NCI-H2227 treated with DMSO at 0.1 percent for 48 hours (cell line): ENCODE measurements around the gene ARSI.

Experiments
- DNase-seq: peaks from one replicate; lab custom pipeline; 2025; lab: John Stamatoyannopoulos, UW

ARSI gene

GRCh38 chr5:150307617-150308426 is 5.1 kb upstream of the ARSI start:
- DNase-seq = no peak

DNA sequence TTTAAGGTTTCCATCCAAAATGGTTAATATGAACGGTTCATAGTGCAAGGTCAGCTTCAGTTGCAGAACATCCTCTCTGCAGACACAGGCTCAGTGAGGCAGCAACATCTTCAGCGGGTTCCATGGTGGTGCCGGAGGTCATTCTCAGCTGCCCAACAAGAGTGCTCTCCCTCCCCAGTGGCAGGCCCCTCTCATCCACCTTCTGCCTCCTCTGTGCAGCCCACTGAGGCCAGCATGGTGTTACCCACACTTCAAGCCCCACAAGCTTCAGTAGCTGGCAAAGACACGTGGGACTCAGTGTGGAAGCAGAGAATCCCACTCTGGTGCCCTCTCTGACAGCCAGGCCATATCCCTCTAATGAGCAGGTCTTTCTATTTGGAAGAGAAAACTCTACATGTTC is 4.1 kb upstream of the ARSI start:
- no peak for DNase-seq

GRCh38 chr5:150305557-150305956 is 2.9 kb upstream of the ARSI start:
- no peak for DNase-seq

DNA sequence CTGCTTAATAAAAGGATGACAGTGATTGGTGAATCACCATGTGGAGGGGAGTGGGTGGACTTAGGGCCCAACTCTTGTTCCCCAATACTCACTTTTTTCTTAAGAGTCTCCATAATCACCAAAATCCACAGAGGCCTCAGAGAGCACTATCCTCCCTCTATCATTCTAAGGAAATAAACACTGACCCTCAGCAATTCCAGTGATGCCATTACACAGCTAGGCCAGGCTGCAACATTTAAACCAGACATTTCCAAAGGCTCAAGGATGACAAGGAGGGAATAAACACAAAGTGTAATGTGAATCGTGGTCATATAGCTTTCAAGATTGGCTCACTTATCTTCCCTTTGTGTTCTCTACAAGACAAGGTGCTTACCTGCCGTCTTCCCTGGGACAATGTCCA is 2.4 kb upstream of the ARSI start:
- no peak for DNase-seq

- DNase-seq = no peak
These were observed 1.9 kb upstream of the ARSI start for GRCh38 chr5:150304481-150305081.

- no peak for DNase-seq
These were observed 1.1 kb upstream of the ARSI start for GRCh38 chr5:150303660-150304386.

DNA sequence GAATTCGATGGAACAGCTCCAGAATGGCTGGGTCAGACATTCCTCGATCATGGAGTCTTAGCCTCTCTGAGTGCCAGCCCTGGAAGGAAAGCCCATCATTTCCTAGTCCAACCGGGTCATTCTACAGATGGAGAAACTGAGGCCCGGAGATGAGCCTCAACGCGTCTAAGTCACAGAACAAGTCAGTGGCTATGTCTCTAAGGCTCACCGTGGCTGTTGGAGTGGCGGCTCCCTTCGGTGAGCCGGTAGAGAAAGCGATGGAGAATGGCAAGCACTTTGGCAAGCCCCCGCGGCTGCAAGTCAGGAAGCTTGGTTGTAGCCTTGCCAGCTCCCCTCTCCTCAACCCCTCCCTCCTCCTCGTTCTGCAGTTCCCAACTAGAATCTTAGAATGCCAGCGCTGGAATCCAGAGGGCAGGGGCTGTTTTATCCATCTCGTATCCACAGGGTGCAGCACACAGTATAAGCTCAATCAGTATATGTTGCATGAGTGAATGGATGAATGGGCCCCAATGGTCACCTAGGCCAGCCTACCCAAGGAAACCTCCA is 438 bp upstream of the ARSI start:
- DNase-seq = no peak

DNA sequence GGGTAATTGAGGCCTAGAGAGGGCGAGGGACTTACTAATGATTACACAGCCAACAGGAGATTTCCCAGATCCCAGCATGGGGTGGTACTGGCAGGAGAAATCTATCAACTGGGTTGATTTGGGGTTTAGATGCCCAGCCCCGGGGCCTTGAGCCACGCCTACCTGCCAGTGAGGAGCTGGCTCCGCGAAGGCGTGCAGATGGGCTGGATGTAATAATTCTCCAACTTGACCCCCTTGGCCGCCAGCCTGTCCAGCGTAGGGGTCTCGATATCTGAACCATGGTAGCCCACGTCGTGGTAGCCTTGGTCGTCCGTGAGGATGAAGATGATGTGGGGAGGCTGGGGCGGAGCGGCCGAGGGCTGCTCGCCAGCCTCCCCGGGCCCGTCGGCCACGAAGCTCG is 804 bp downstream of the ARSI start:
- no peak for DNase-seq

GRCh38 chr5:150301170-150301505 is 1.6 kb downstream of the ARSI start:
- DNase-seq = no peak

DNA sequence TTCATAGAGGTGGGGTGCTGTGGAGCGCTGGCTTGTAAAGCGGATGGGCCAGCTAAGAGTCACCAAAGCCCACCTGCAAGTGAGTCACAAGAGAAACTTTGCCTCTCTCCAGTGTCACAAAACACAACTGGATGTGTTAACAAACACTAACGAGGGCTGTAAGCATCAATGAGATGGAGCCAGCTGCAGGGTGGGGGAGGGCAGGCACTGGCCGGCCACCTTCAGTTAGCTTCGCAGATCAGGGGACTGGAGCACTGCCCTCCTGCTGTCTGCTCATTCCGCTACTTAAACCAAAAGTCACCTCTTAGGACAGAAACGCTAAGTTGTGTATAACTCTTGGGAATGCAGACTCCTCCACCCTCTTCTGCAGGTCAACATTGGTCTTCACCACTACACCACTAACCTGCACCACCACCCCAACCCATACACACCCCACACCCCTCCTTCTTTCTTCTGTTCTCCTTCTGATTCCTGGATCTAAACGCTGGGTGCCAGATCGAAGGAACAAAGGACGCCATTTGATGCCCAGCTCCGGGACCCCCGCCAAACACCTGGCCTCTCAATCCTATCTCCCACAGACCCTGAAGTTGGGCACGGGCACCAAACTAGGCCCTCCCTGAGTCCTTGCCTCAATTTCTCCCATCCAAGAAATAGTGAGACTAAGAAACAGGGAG is 2.1 kb downstream of the ARSI start:
- no peak for DNase-seq

DNA sequence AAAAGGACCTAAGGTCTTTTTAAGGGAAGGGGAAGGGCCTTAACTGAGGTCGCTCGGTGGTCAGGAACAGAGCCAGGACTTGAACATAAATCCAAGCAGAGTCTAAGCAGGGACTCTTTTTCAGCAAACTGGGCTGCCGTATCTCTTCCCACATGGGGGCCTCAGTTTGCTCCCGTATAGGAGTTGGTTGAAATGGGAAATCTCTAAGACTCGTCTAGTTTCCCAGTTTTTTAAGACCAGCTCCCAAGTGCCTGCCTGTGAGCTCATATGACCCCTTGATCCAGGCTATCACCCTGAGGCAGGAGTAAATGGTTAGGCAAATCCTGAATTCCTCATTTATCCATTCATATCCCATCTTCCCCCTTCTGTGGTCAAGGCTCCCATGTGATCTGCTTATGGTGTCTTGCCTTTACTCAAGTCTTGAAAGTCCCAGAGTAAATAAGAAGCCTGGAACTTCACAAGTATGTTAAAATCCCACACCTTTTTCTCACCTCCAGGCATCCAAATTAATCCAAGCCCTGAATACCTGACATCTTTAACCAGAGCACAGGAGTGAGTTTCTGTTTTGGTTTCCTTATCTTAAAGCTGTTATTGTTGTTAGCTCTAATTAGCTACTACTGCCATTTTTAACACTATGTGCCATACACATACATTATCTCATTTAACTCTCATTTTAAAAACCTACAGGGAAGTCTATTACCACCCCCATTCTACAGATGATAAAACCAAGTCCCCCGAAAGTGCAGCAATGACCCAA is 3.0 kb downstream of the ARSI start:
- no peak for DNase-seq

GRCh38 chr5:150298701-150299451 is 3.8 kb downstream of the ARSI start:
- DNase-seq = no peak

DNA sequence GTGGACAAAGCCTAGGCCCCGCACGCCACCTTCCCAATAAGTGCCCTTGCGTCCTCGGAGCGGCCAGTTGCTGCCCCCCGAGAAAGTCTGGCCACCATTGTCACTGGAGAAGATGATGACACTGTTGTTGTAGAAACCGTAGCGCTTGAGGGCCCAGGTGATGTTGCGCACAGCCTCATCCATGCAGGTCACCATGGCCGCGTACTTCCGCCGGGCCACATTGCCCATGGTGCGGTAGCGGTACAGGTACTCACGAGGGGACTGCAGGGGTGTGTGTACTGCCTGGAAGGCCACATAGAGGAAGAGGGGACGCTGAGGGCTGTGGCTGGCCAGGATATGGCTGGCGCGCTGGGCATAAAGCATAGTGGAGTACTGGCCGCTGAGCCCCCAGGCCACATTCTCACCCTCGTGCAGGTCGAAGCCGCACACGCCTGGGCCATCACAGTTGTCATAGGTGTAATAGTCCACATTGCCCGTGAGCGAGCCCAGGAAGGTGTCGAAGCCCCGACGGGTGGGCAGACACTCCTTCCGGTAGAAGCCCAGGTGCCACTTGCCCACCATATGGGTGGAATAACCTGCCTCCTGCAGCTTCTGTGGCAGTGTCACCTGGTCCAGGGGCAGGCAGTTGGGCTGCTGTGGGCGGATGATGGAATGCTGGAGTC is 4.6 kb downstream of the ARSI start:
- DNase-seq = no peak

- no peak for DNase-seq
These were observed 5.3 kb downstream of the ARSI start for GRCh38 chr5:150297236-150297890.

DNA sequence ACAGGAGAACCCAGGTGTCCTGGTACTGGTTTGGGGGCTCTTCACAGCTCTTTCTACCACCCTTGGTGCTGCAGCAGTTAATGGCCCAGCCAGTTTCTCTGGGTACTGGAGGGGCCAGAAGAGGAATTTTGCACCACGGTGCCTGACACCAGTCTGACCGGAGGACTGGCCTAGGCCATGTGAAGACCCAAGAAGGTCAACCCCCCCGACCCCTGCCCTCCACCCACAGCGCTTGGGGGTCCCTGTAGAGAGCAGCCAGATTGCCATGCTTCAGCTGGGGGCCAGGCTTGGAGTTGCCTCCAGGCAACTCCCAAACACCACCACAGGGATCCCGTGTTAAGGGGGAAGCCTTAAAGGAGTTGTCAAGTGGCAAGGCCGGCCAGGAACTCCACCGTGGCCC is 6.2 kb downstream of the ARSI start:
- no peak for DNase-seq

DNA sequence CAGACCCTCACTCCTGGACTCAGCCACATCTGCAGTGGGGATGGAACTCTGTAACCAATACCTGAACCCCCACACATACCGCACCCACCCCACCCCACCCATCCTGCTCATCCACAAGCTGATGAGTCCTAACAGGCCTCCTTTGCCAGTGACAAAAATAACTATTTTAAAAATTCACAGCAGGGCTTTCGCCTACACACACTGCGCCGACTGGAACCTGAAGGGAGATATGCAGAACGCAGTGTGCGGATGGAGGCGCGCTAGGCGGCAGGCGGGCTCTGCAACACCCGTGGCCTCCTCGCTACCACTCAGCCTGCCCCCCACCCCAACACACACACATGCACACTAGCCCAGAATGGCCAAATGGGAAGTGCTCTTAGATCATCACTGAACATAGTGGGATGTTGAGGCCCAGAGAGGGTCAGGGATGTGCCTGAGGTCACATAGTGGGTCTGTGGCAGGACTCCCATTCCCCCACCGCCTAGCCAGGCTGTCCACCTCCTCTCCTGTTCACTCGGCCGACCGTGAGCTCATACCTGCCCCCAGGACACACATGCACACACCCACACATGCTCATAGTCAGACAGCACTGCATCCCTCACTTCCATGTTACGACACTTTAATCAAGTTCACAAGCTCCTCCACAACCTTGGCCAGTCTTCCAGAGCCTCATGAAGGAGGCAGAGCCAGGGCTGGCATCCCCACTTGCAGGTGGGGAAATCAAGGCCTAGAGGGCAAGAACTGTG is 6.8 kb downstream of the ARSI start:
- DNase-seq = no peak

- no peak for DNase-seq
These were observed 7.5 kb downstream of the ARSI start for GRCh38 chr5:150295172-150295634.

DNA sequence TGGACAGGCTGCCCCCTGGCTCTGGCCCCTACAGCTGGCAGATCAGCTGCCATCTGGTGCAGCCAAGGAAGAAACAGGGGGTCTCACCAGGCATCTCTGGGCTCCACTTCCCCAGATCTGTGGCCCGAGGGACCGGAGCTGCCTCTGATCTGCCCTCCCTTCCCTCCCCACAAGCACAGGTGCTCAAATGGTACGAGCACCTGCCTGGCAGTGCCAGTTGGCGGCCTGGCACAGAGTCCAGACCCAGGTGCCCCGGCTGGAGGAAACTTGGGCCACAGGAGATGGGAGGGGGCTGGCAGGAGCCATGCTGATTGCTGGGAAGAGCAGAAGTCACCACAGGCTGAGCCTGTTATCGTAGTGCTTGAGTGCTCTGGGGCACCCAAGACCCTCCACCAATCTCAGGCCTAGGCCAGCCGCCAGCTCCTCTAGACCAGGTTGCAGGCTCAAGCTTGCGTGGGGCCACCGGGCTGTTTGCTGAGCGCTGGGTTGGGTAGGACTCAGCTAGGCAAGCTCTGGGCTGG is 8.1 kb downstream of the ARSI start:
- DNase-seq = no peak
